GM23338 (cell line): ENCODE measurements around the gene NOL9. TPM values are rescaled to one million over a fixed set of nuclear protein-coding genes. Genes with fewer than 3 reads are reported as not detected.

Experiments used
- ATAC-seq: fragments of 200-7000 bp; cut with Tn5 transposase; 3 replicates; pipeline ENCODE4 v1.9.1; 2020
- DNase-seq: peaks from one replicate; pipeline ENCODE4 v3.0.0-alpha.2; 2015; ENCODE audit warnings: low spot score
- H2AFZ ChIP-seq: fragments of 200-600 bp; sonication (generic); 2 replicates; pipeline ENCODE4 v1.8.0; 2016; ENCODE audit warnings: antibody characterized with exemption, mild to moderate bottlenecking, moderate library complexity
- H3F3A ChIP-seq: fragments of 200-600 bp; sonication (generic); replicated peaks from 2 replicates; pipeline ENCODE4 v1.8.0; 2017; ENCODE audit warnings: antibody characterized with exemption, mixed run types, low read depth
- H3K27ac ChIP-seq: fragments of 200-600 bp; sonication (generic); 2 replicates; pipeline ENCODE4 v1.6.1; 2016; ENCODE audit warnings: low read depth
- H3K27me3 ChIP-seq: fragments of 200-600 bp; sonication (generic); 2 replicates; pipeline ENCODE4 v1.8.0; 2016; ENCODE audit warnings: mild to moderate bottlenecking, mixed run types, moderate library complexity; ENCODE audit not compliant: insufficient read depth
- H3K36me3 ChIP-seq: fragments of 200-600 bp; sonication (generic); 2 replicates; pipeline ENCODE4 v1.8.0; 2016; ENCODE audit warnings: mild to moderate bottlenecking; ENCODE audit not compliant: insufficient read depth
- H3K4me1 ChIP-seq: fragments of 200-600 bp; sonication (generic); 2 replicates; pipeline ENCODE4 v1.8.0; 2016; ENCODE audit warnings: mild to moderate bottlenecking, moderate library complexity; ENCODE audit not compliant: insufficient read depth
- H3K4me2 ChIP-seq: fragments of 200-600 bp; sonication (generic); 2 replicates; pipeline ENCODE4 v1.7.1; 2017; ENCODE audit warnings: mixed run types
- H3K4me3 ChIP-seq: fragments of 200-600 bp; sonication (generic); 2 replicates; pipeline ENCODE4 v1.6.1; 2016; ENCODE audit warnings: mixed run types
- H3K79me2 ChIP-seq: fragments of 200-600 bp; sonication (generic); replicated peaks from 2 replicates; pipeline ENCODE4 v1.8.0; 2017; ENCODE audit warnings: mild to moderate bottlenecking; ENCODE audit not compliant: insufficient read depth
- H3K9me2 ChIP-seq: fragments of 200-600 bp; sonication (generic); 2 replicates; pipeline ENCODE4 v1.8.0; 2017; ENCODE audit not compliant: insufficient read depth
- H4K20me1 ChIP-seq: fragments of 200-600 bp; sonication (generic); replicated peaks from 2 replicates; pipeline ENCODE4 v1.8.0; 2017; ENCODE audit warnings: mild to moderate bottlenecking; ENCODE audit not compliant: insufficient read depth
- H3K27ac Mint-ChIP-seq: 2 replicates; pipeline ENCODE4 v1.8.0; 2020; ENCODE audit warnings: inconsistent platforms, mild to moderate bottlenecking, moderate library complexity, mixed read lengths
- H3K27me3 Mint-ChIP-seq: 3 replicates; pipeline ENCODE4 v1.8.0; 2022; ENCODE audit warnings: low read depth, mild to moderate bottlenecking, moderate library complexity, mixed read lengths, inconsistent platforms; ENCODE audit not compliant: insufficient read depth, poor library complexity
- H3K36me3 Mint-ChIP-seq: 3 replicates; pipeline ENCODE4 v1.8.0; 2021; ENCODE audit warnings: low read depth, mild to moderate bottlenecking, inconsistent platforms, moderate library complexity, mixed read lengths
- H3K4me1 Mint-ChIP-seq: 3 replicates; pipeline ENCODE4 v1.8.0; 2020; ENCODE audit warnings: mild to moderate bottlenecking, inconsistent platforms, mixed read lengths
- H3K4me3 Mint-ChIP-seq: 3 replicates; pipeline ENCODE4 v1.8.0; 2021; ENCODE audit warnings: moderate library complexity, mild to moderate bottlenecking, inconsistent platforms, mixed read lengths
- H3K9me3 Mint-ChIP-seq: 3 replicates; pipeline ENCODE4 v1.8.0; 2020; ENCODE audit warnings: moderate library complexity, mild to moderate bottlenecking, inconsistent platforms, mixed read lengths
- CTCF ChIP-seq, 2 experiments: fragments of 200-600 bp in 1 of 2; sonication (generic) in 1 of 2; conservative IDR thresholded peaks; 2 replicates each; pipeline versions ENCODE4 v1.5.1 to v1.6.1; 2016 to 2017; ENCODE audit warnings: antibody characterized with exemption in 2 of 2, low read depth in 2 of 2, mild to moderate bottlenecking in 2 of 2, moderate library complexity in 1 of 2
- EZH2phosphoT487 ChIP-seq: fragments of 200-600 bp; sonication (generic); IDR thresholded peaks from one replicate; pipeline ENCODE4 v1.8.1; 2018; ENCODE audit warnings: antibody characterized with exemption; ENCODE audit not compliant: unreplicated experiment
- JUNB ChIP-seq: IDR thresholded peaks from one replicate; pipeline ENCODE4 v1.6.1; 2016; ENCODE audit warnings: antibody characterized with exemption; ENCODE audit not compliant: unreplicated experiment
- NANOG ChIP-seq: IDR thresholded peaks from 2 replicates; pipeline ENCODE4 v1.6.1; 2016; ENCODE audit warnings: antibody characterized with exemption, borderline replicate concordance
- POLR2AphosphoS5 ChIP-seq: IDR thresholded peaks from 2 replicates; pipeline ENCODE4 v1.6.1; 2016; ENCODE audit warnings: antibody characterized with exemption, low read depth
- REST ChIP-seq: IDR thresholded peaks from one replicate; pipeline ENCODE4 v1.6.1; 2018; ENCODE audit warnings: antibody characterized with exemption; ENCODE audit not compliant: unreplicated experiment
- STAT1 ChIP-seq: IDR thresholded peaks from one replicate; pipeline ENCODE4 v1.6.1; 2016; ENCODE audit warnings: antibody characterized with exemption; ENCODE audit not compliant: unreplicated experiment
- ZNF114 ChIP-seq: fragments of 250-450 bp; sonication (Bioruptor Pico); IDR thresholded peaks from 2 replicates; pipeline ENCODE4 v1.5.0; 2020; ENCODE audit warnings: mild to moderate bottlenecking, moderate library complexity
- ZNF462 ChIP-seq: fragments of 250-450 bp; sonication (Bioruptor Pico); IDR thresholded peaks from 2 replicates; pipeline ENCODE4 v1.5.0; 2020; ENCODE audit warnings: mild to moderate bottlenecking, moderate library complexity
- polyA plus RNA-seq: library from polyadenylated mRNA; unstranded; fragments of >200 nt; fragmentation: Nextera tagmentation; extraction: Ambion mirVana; gene quantifications from 2 replicates; pipeline ENCODE4 v1.2.1, GENCODE V29; 2016
- total RNA-seq: library from RNA; depleted of rRNA; stranded (reverse); fragments of >200 nt; shearing (Covaris generic); gene quantifications from 2 replicates; pipeline ENCODE4 v1.2.3, GENCODE V29; 2014

Gene NOL9
- total and polyA plus RNA-seq, 2 experiments from 2014 or later, result 13.2 to 48.5 TPM

GRCh38 chr1:6534248-6534822 lies 20.0 kb downstream of the NOL9 start (continued):
- TF ChIP-seq ZNF462, result no peak
- TF ChIP-seq JUNB, result no peak
- TF ChIP-seq NANOG, result no peak
- TF ChIP-seq REST, result no peak

GRCh38 chr1:6531996-6532395 lies 22.3 kb downstream of the NOL9 start:
- ATAC-seq (no peak), DNase-seq (no peak)
- Histone ChIP-seq H3K27me3 (no peaks in the 10 kb centered on the region), H3F3A (0 out of 2 replicates have a peak, but pooled peaks cover 5% of the 10 kb centered on the region), H3K9me2 (no peaks in the 10 kb centered on the region), H3K4me2 (no peak overlapping the region), H3K79me2 (0 out of 2 replicates have a peak, but pooled peaks cover 10% of the 10 kb centered on the region), H2AFZ (no peak overlapping the region), H3K4me3 (no peak overlapping the region), H4K20me1 (peaks cover 15% of the 10 kb centered on the region), H3K4me1 (no peaks in the 10 kb centered on the region), H3K27ac (no peak overlapping the region), H3K36me3 (peaks cover 29% of the 10 kb centered on the region)
- Mint-ChIP-seq H3K27ac (no peak overlapping the region), H3K4me3 (no peak overlapping the region), H3K9me3 (no peaks in the 10 kb centered on the region), H3K27me3 (peaks cover 7% of the 10 kb centered on the region), H3K36me3 (peaks cover 70% of the 10 kb centered on the region), H3K4me1 (no peaks in the 10 kb centered on the region)
- TF ChIP-seq JUNB (no peak), ZNF114 (CRISPR knock-in tag) (no peak), STAT1 (no peak), POLR2AphosphoS5 (no peak), EZH2phosphoT487 (no peak), CTCF (conservative IDR thresholded peaks at IDR 0.05; ENCODE audit: low read depth in 2 of 2) (no peak)
